Measurements from ENCODE around the gene UCP2.

UCP2 gene

GRCh38 chr11:74009230-74009547 is 26.5 kb upstream of the UCP2 start:
- no peak for TF ChIP-seq CTCF (IDR thresholded peaks at IDR 0.05; ENCODE audit: low read depth, low read length)
- H3K4me3 ChIP-seq (ENCODE audit: low read depth, low read length), result no peak overlapping the region

GRCh38 chr11:74008373-74009229 is 26.0 kb upstream of the UCP2 start, which contains the start of gene UCP3:
Gene UCP3 (minus strand): TSS chr11:74009085. CDS start chr11:74007042, 2,043 bp downstream.
- TF ChIP-seq CTCF (IDR thresholded peaks at IDR 0.05; ENCODE audit: low read depth, low read length), result no peak

GRCh38 chr11:74007691-74008372 is 25.2 kb upstream of the UCP2 start:
- no peak for TF ChIP-seq CTCF (IDR thresholded peaks at IDR 0.05; ENCODE audit: low read depth, low read length)
- H3K4me3 ChIP-seq (ENCODE audit: low read depth, low read length), result no peak overlapping the region

More at GRCh38 chr11:74008373-74009229, 26.0 kb upstream of the UCP2 start, which contains the start of gene UCP3:
- no peak within 1 kb of the TSS for H3K4me3 ChIP-seq (ENCODE audit: low read depth, low read length)

GRCh38 chr11:74006743-74007304 is 24.2 kb upstream of the UCP2 start:
- no peak overlapping the region for H3K4me3 ChIP-seq (ENCODE audit: low read depth, low read length)
- TF ChIP-seq CTCF (IDR thresholded peaks at IDR 0.05; ENCODE audit: low read depth, low read length), result no peak

GRCh38 chr11:74005721-74006517 is 23.3 kb upstream of the UCP2 start:
- TF ChIP-seq CTCF (IDR thresholded peaks at IDR 0.05; ENCODE audit: low read depth, low read length), result no peak
- H3K4me3 ChIP-seq (ENCODE audit: low read depth, low read length), result no peak overlapping the region

GRCh38 chr11:74004759-74005615 is 22.3 kb upstream of the UCP2 start:
- no peak for TF ChIP-seq CTCF (IDR thresholded peaks at IDR 0.05; ENCODE audit: low read depth, low read length)

More at GRCh38 chr11:74004759-74005615, 22.3 kb upstream of the UCP2 start:
- H3K4me3 ChIP-seq (ENCODE audit: low read depth, low read length), result no peak overlapping the region

All from WI38 (cell line).